AG08395 (cell line): ENCODE data around the gene RGL1.

Source experiments
- DNase-seq: peaks from one replicate; pipeline ENCODE4 v3.0.0; 2012; ENCODE audit warnings: mixed read lengths, low spot score

The RGL1 gene

GRCh38 chr1:183957216-183957830 is 152.4 kb downstream of the RGL1 start:
- DNase-seq = no peak

GRCh38 chr1:183958958-183959357 is 154.0 kb downstream of the RGL1 start:
- no peak for DNase-seq

- DNase-seq = no peak
Observed at GRCh38 chr1:183961132-183961531, 156.2 kb downstream of the RGL1 start.

GRCh38 chr1:183962903-183963302 is 158.0 kb downstream of the RGL1 start:
- no peak for DNase-seq

GRCh38 chr1:183965726-183966125 is 160.8 kb downstream of the RGL1 start:
- DNase-seq = no peak

- no peak for DNase-seq
Observed at GRCh38 chr1:183966487-183966886, 161.6 kb downstream of the RGL1 start.

- no peak for DNase-seq
Observed at GRCh38 chr1:183967914-183968313, 163.0 kb downstream of the RGL1 start.

GRCh38 chr1:183968386-183968785 is 163.5 kb downstream of the RGL1 start:
- no peak for DNase-seq

GRCh38 chr1:183970516-183971300 is 165.8 kb downstream of the RGL1 start:
- no peak for DNase-seq

- DNase-seq = no peak
Observed at GRCh38 chr1:183975651-183976050, 170.7 kb downstream of the RGL1 start.

- no peak for DNase-seq
Observed at GRCh38 chr1:183977717-183978116, 172.8 kb downstream of the RGL1 start.
